ENCODE results near the gene PFN3. TPM values are rescaled to one million over a fixed set of nuclear protein-coding genes. Genes with fewer than 3 reads are reported as not detected.

The PFN3 gene
- polyA plus RNA-seq, 1 of the 3 experiments (the other 2 are of a cell fraction), result not detected

GRCh38 chr5:177410575-177410974 is 10.1 kb upstream of the PFN3 start:
- Histone ChIP-seq H3K4me3 (ENCODE audit: low read depth in 2 of 2, low read length in 1 of 2) (no peak overlapping the region), H3K9ac (no peak overlapping the region), H3K4me1 (ENCODE audit: control insufficient read depth in 1 of 2, insufficient read depth in 2 of 2, low read depth in 1 of 2, low read length in 1 of 2) (peaks cover 0 to under 1% of the 10 kb centered on the region in 2 experiments; a peak in 1 of 4 replicates), H3F3A (replicated peaks; ENCODE audit: insufficient read depth) (peaks cover 7% of the 10 kb centered on the region), H3K9me2 (no peaks in the 10 kb centered on the region), H3K4me2 (no peak overlapping the region), H4K20me1 (ENCODE audit: insufficient read depth) (no peaks in the 10 kb centered on the region), H3K27me3 (ENCODE audit: insufficient read depth) (no peaks in the 10 kb centered on the region), H3K9me3 (no peaks in the 10 kb centered on the region), H2AFZ (ENCODE audit: low read depth) (no peak overlapping the region), H3K36me3 (replicated peaks in 1 of 2; ENCODE audit: control insufficient read depth in 1 of 2, insufficient read depth in 2 of 2, low read length in 1 of 2) (no peaks in the 10 kb centered on the region), H3K79me2 (ENCODE audit: insufficient read depth) (no peaks in the 10 kb centered on the region), H3K27ac (ENCODE audit: low read depth in 2 of 2, low read length in 1 of 2) (no peak overlapping the region)
- no peak for DNase-seq
- POLR2A ChIA-PET, result interaction anchor here (0.6 kb wide), 1 partner anchor 30 kb away, joined by 3 read pairs; no protein-coding TSS in a partner anchor
- CTCF ChIA-PET, result interaction anchor here (0.8 to 1.4 kb wide), 3 partner anchors 11 to 91 kb away, joined by 3 to 4 read pairs (median 3); no protein-coding TSS in a partner anchor
- 78% methylated on average over 3 of the region's 3 CpGs for WGBS (ENCODE audit: low lambda C conversion rate)
- TF ChIP-seq TEAD4 (IDR thresholded peaks at IDR 0.05; ENCODE audit: borderline replicate concordance, insufficient read depth) (no peak), GATA2 (CRISPR knock-in tag; IDR thresholded peaks at IDR 0.05) (no peak), REST (IDR thresholded peaks at IDR 0.05; ENCODE audit: low read depth, low read length) (no peak), YY1 (IDR thresholded peaks at IDR 0.05; ENCODE audit: low read depth) (no peak), SIN3A (IDR thresholded peaks at IDR 0.05; ENCODE audit: borderline replicate concordance, low read depth, low read length) (no peak), MXI1 (IDR thresholded peaks at IDR 0.05; ENCODE audit: low read depth, low read length) (no peak), MEF2A (IDR thresholded peaks at IDR 0.05; ENCODE audit: borderline replicate concordance, low read depth) (no peak), EZH2phosphoT487 (IDR thresholded peaks at IDR 0.05; ENCODE audit: borderline replicate concordance, low read depth) (no peak), USF1 (IDR thresholded peaks at IDR 0.05; ENCODE audit: borderline replicate concordance, low read depth) (no peak), FOXJ3 (CRISPR knock-in tag; IDR thresholded peaks at IDR 0.05) (no peak), FOSL2 (IDR thresholded peaks at IDR 0.05; ENCODE audit: borderline replicate concordance, low read depth) (no peak), RFX5 (IDR thresholded peaks at IDR 0.05; ENCODE audit: low read length) (no peak), NFIC (IDR thresholded peaks at IDR 0.05; ENCODE audit: borderline replicate concordance) (no peak), POLR2AphosphoS5 (IDR thresholded peaks at IDR 0.05; ENCODE audit: low read depth, low read length) (no peak), CHD2 (IDR thresholded peaks at IDR 0.05; ENCODE audit: low read length, partially characterized antibody) (no peak), ELF1 (IDR thresholded peaks at IDR 0.05) (no peak), RAD21 (IDR thresholded peaks at IDR 0.05; ENCODE audit: low read length) (no peak)
- TF ChIP-seq, protein P1, sequence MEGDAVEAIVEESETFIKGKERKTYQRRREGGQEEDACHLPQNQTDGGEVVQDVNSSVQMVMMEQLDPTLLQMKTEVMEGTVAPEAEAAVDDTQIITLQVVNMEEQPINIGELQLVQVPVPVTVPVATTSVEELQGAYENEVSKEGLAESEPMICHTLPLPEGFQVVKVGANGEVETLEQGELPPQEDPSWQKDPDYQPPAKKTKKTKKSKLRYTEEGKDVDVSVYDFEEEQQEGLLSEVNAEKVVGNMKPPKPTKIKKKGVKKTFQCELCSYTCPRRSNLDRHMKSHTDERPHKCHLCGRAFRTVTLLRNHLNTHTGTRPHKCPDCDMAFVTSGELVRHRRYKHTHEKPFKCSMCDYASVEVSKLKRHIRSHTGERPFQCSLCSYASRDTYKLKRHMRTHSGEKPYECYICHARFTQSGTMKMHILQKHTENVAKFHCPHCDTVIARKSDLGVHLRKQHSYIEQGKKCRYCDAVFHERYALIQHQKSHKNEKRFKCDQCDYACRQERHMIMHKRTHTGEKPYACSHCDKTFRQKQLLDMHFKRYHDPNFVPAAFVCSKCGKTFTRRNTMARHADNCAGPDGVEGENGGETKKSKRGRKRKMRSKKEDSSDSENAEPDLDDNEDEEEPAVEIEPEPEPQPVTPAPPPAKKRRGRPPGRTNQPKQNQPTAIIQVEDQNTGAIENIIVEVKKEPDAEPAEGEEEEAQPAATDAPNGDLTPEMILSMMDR (IDR thresholded peaks at IDR 0.05), result no peak
- TF ChIP-seq, protein P2, sequence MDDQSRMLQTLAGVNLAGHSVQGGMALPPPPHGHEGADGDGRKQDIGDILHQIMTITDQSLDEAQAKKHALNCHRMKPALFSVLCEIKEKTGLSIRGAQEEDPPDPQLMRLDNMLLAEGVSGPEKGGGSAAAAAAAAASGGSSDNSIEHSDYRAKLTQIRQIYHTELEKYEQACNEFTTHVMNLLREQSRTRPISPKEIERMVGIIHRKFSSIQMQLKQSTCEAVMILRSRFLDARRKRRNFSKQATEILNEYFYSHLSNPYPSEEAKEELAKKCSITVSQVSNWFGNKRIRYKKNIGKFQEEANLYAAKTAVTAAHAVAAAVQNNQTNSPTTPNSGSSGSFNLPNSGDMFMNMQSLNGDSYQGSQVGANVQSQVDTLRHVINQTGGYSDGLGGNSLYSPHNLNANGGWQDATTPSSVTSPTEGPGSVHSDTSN (IDR thresholded peaks at IDR 0.05), result no peak
- TF ChIP-seq, protein P3, sequence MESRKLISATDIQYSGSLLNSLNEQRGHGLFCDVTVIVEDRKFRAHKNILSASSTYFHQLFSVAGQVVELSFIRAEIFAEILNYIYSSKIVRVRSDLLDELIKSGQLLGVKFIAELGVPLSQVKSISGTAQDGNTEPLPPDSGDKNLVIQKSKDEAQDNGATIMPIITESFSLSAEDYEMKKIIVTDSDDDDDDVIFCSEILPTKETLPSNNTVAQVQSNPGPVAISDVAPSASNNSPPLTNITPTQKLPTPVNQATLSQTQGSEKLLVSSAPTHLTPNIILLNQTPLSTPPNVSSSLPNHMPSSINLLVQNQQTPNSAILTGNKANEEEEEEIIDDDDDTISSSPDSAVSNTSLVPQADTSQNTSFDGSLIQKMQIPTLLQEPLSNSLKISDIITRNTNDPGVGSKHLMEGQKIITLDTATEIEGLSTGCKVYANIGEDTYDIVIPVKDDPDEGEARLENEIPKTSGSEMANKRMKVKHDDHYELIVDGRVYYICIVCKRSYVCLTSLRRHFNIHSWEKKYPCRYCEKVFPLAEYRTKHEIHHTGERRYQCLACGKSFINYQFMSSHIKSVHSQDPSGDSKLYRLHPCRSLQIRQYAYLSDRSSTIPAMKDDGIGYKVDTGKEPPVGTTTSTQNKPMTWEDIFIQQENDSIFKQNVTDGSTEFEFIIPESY (IDR thresholded peaks at IDR 0.05; ENCODE audit: borderline replicate concordance, low read depth), result no peak
